Endothelial cell of umbilical vein (primary cell): ENCODE data around the gene RPL36A.

ENCODE experiments used
- FOS ChIP-seq: IDR thresholded peaks from 2 replicates; pipeline ENCODE4 v1.6.1; 2011; ENCODE audit warnings: mild to moderate bottlenecking, low read length, moderate library complexity, borderline replicate concordance; ENCODE audit not compliant: insufficient read depth
- POLR2A ChIP-seq: IDR thresholded peaks from 2 replicates; pipeline ENCODE4 v1.6.1; 2012; ENCODE audit warnings: low read depth, mild to moderate bottlenecking, control low read depth, low read length
- TF ChIP-seq, protein P1 (sequence below), 2 donors: IDR thresholded peaks; 1 replicate in 1 of 2; 2 replicates in 1 of 2; pipeline ENCODE4 v1.5.1; 2011; ENCODE audit warnings: low read length in 2 of 2, mild to moderate bottlenecking in 2 of 2, moderate library complexity in 2 of 2, control low read depth in 1 of 2, inconsistent platforms in 1 of 2, low read depth in 1 of 2; ENCODE audit not compliant: insufficient read depth in 1 of 2; ENCODE audit errors: extremely low read depth in 1 of 2

DNA sequence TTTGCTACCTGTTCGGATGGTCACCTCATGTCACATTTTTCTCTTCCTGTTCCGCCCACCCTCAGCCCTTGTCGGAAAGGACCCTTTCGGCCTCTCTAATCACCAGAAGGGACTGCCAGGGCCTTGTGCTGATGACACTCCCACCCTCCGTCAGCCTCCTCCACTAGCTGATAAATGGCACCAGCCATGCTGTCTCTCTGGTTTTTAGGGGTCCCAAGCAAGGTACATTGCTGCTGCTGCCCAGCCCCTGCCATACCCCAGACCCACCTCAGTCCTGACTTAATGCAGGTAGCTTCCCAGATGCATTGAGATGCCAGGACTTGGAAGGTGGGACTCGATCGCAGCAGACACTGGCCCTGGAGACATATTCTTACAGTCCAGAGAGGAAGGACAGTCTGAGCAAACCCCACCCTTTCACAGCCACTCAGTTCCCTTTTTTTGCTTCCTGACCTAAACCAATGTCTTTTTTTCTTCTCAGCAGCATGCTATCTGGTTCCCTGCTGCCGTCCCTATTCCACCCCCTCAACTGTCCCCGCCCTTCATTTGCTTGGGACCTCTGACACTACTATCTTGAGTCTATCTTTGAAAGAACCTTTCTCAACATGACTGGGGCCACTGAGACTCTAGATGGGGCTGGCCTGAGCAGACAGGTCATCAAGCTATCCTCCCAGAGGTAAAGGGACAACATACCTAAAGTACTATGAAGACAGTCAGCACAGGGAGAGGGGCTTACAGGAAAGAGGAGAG is 4.8 kb upstream of the RPL36A start, which contains the start of gene BTK:
- TF ChIP-seq FOS (no peak), POLR2A (no peak)
- TF ChIP-seq, protein P1, sequence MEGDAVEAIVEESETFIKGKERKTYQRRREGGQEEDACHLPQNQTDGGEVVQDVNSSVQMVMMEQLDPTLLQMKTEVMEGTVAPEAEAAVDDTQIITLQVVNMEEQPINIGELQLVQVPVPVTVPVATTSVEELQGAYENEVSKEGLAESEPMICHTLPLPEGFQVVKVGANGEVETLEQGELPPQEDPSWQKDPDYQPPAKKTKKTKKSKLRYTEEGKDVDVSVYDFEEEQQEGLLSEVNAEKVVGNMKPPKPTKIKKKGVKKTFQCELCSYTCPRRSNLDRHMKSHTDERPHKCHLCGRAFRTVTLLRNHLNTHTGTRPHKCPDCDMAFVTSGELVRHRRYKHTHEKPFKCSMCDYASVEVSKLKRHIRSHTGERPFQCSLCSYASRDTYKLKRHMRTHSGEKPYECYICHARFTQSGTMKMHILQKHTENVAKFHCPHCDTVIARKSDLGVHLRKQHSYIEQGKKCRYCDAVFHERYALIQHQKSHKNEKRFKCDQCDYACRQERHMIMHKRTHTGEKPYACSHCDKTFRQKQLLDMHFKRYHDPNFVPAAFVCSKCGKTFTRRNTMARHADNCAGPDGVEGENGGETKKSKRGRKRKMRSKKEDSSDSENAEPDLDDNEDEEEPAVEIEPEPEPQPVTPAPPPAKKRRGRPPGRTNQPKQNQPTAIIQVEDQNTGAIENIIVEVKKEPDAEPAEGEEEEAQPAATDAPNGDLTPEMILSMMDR (IDR thresholded peaks at IDR 0.05; ENCODE audit: extremely low read depth in 1 of 2, insufficient read depth in 1 of 2, low read depth in 1 of 2, low read length in 2 of 2), result no peak
